Muscle layer of colon (tissue), 2 donors: ENCODE data around the gene EHMT1.

Source experiments
- H3K27ac ChIP-seq: one replicate; pipeline ENCODE4 v1.7.0; 2013; ENCODE audit warnings: low read depth, mild to moderate bottlenecking, low read length, moderate library complexity
- H3K27me3 ChIP-seq, 2 donors: one replicate each; pipeline ENCODE4 v1.7.0; 2013; ENCODE audit warnings: low read length in 2 of 2, mild to moderate bottlenecking in 2 of 2; ENCODE audit not compliant: insufficient read depth in 2 of 2, control insufficient read depth in 1 of 2
- H3K36me3 ChIP-seq: one replicate; pipeline ENCODE4 v1.7.0; 2013; ENCODE audit warnings: mild to moderate bottlenecking, low read length; ENCODE audit not compliant: insufficient read depth
- H3K4me1 ChIP-seq: one replicate; pipeline ENCODE4 v1.7.0; 2013; ENCODE audit warnings: mild to moderate bottlenecking, low read length; ENCODE audit not compliant: insufficient read depth
- H3K4me3 ChIP-seq, 2 donors: one replicate each; pipeline ENCODE4 v1.7.0; 2013; ENCODE audit warnings: low read length in 2 of 2, low read depth in 1 of 2, mild to moderate bottlenecking in 1 of 2, moderate library complexity in 1 of 2
- H3K9ac ChIP-seq: one replicate; pipeline ENCODE4 v1.7.0; 2013; ENCODE audit warnings: low read length
- H3K9me3 ChIP-seq: one replicate; pipeline ENCODE4 v1.7.0; 2013; ENCODE audit warnings: mild to moderate bottlenecking, low read length
- donor health status: abdominal sarcoma.
- donor health status: Adenocarcinoma of cecum.

EHMT1 gene

GRCh38 chr9:137757139-137757538 lies 138.3 kb downstream of the EHMT1 start:
- H3K9ac ChIP-seq = no peak overlapping the region

GRCh38 chr9:137757613-137758029 lies 138.8 kb downstream of the EHMT1 start:
- Histone ChIP-seq H3K36me3 (peaks cover 49% of the 10 kb centered on the region), H3K9me3 (no peaks in the 10 kb centered on the region), H3K4me3 (no peak overlapping the region), H3K27me3 (no peaks in the 10 kb centered on the region), H3K9ac (no peak overlapping the region), H3K27ac (no peak overlapping the region), H3K4me1 (peaks cover 9% of the 10 kb centered on the region)

More at GRCh38 chr9:137757139-137757538, 138.3 kb downstream of the EHMT1 start:
- Histone ChIP-seq H3K4me1 (peaks cover 5% of the 10 kb centered on the region), H3K36me3 (peaks cover 51% of the 10 kb centered on the region), H3K27ac (no peak overlapping the region), H3K9me3 (no peaks in the 10 kb centered on the region), H3K4me3 (no peak overlapping the region), H3K27me3 (no peaks in the 10 kb centered on the region)

GRCh38 chr9:137758067-137758466 lies 139.3 kb downstream of the EHMT1 start:
- H3K9me3 ChIP-seq = no peaks in the 10 kb centered on the region
- no peak overlapping the region for H3K27ac ChIP-seq
- H3K9ac ChIP-seq = no peak overlapping the region
- H3K4me3 ChIP-seq = no peak overlapping the region
- H3K36me3 ChIP-seq = peaks cover 50% of the 10 kb centered on the region
- peaks cover 14% of the 10 kb centered on the region for H3K4me1 ChIP-seq
- H3K27me3 ChIP-seq = no peaks in the 10 kb centered on the region

GRCh38 chr9:137759117-137759516 lies 140.3 kb downstream of the EHMT1 start:
- Histone ChIP-seq H3K9me3 (no peaks in the 10 kb centered on the region), H3K4me3 (no peak overlapping the region), H3K4me1 (peaks cover 14% of the 10 kb centered on the region), H3K27me3 (no peaks in the 10 kb centered on the region), H3K36me3 (peaks cover 56% of the 10 kb centered on the region), H3K9ac (no peak overlapping the region), H3K27ac (no peak overlapping the region)

GRCh38 chr9:137759649-137760321 lies 141.0 kb downstream of the EHMT1 start:
- Histone ChIP-seq H3K9me3 (no peaks in the 10 kb centered on the region), H3K4me1 (peaks cover 14% of the 10 kb centered on the region), H3K4me3 (no peak overlapping the region), H3K36me3 (peaks cover 59% of the 10 kb centered on the region), H3K27me3 (no peaks in the 10 kb centered on the region), H3K27ac (no peak overlapping the region), H3K9ac (no peak overlapping the region)

- Histone ChIP-seq H3K27me3 (no peaks in the 10 kb centered on the region), H3K27ac (no peak overlapping the region), H3K9ac (no peak overlapping the region), H3K4me1 (peaks cover 14% of the 10 kb centered on the region), H3K4me3 (no peak overlapping the region), H3K36me3 (peaks cover 53% of the 10 kb centered on the region), H3K9me3 (no peaks in the 10 kb centered on the region)
Observed at GRCh38 chr9:137760426-137760825, 141.6 kb downstream of the EHMT1 start.

- peaks cover 14% of the 10 kb centered on the region for H3K4me1 ChIP-seq
- H3K9ac ChIP-seq = no peak overlapping the region
- peaks cover 50% of the 10 kb centered on the region for H3K36me3 ChIP-seq
- no peaks in the 10 kb centered on the region for H3K9me3 ChIP-seq
- H3K4me3 ChIP-seq = no peak overlapping the region
- H3K27me3 ChIP-seq = no peaks in the 10 kb centered on the region
- no peak overlapping the region for H3K27ac ChIP-seq
Observed at GRCh38 chr9:137761032-137761431, 142.2 kb downstream of the EHMT1 start.

- Histone ChIP-seq H3K9ac (no peak overlapping the region), H3K9me3 (no peaks in the 10 kb centered on the region), H3K4me1 (peaks cover 14% of the 10 kb centered on the region), H3K4me3 (no peak overlapping the region), H3K27me3 (no peaks in the 10 kb centered on the region), H3K36me3 (peaks cover 46% of the 10 kb centered on the region), H3K27ac (no peak overlapping the region)
Observed at GRCh38 chr9:137761793-137762192, 143.0 kb downstream of the EHMT1 start.

- Histone ChIP-seq H3K9me3 (no peaks in the 10 kb centered on the region), H3K4me1 (peaks cover 10% of the 10 kb centered on the region), H3K36me3 (peaks cover 49% of the 10 kb centered on the region)
Observed at GRCh38 chr9:137762414-137763061, 143.7 kb downstream of the EHMT1 start.

GRCh38 chr9:137763271-137763955 lies 144.6 kb downstream of the EHMT1 start:
- Histone ChIP-seq H3K27ac (no peak overlapping the region), H3K36me3 (peaks cover 41% of the 10 kb centered on the region), H3K9me3 (no peaks in the 10 kb centered on the region), H3K9ac (no peak overlapping the region), H3K4me3 (no peak overlapping the region), H3K4me1 (peaks cover 10% of the 10 kb centered on the region), H3K27me3 (no peaks in the 10 kb centered on the region)

More at GRCh38 chr9:137762414-137763061, 143.7 kb downstream of the EHMT1 start:
- H3K9ac ChIP-seq = no peak overlapping the region
- H3K27ac ChIP-seq = no peak overlapping the region
- H3K4me3 ChIP-seq = no peak overlapping the region
- no peaks in the 10 kb centered on the region for H3K27me3 ChIP-seq

- Histone ChIP-seq H3K4me1 (peaks cover 10% of the 10 kb centered on the region), H3K36me3 (peaks cover 33% of the 10 kb centered on the region), H3K4me3 (no peak overlapping the region), H3K9ac (no peak overlapping the region), H3K9me3 (no peaks in the 10 kb centered on the region), H3K27ac (no peak overlapping the region), H3K27me3 (no peaks in the 10 kb centered on the region)
Observed at GRCh38 chr9:137764171-137764671, 145.4 kb downstream of the EHMT1 start.
